Nephron (organoid): ENCODE measurements around the gene RAET1L.
"Not testable (repeated sequence)": the region's sequence is repeated elsewhere in the genome, so short reads cannot be mapped to it uniquely, and the experiment has no call there.

Experiments used
- H3K27ac Mint-ChIP-seq, 3 experiments: 2 replicates each; pipeline ENCODE4 v1.8.0; 2020; ENCODE audit warnings: mixed read lengths in 3 of 3, mild to moderate bottlenecking in 2 of 3, moderate library complexity in 1 of 3
- H3K27me3 Mint-ChIP-seq: 2 replicates; pipeline ENCODE4 v1.8.0; 2021; ENCODE audit warnings: low read depth, mild to moderate bottlenecking, moderate library complexity, mixed read lengths
- H3K36me3 Mint-ChIP-seq: 2 replicates; pipeline ENCODE4 v1.8.0; 2020; ENCODE audit warnings: low read depth, mixed read lengths
- H3K4me1 Mint-ChIP-seq: 2 replicates; pipeline ENCODE4 v1.8.0; 2020; ENCODE audit warnings: mixed read lengths
- H3K4me3 Mint-ChIP-seq, 3 experiments: 2 replicates each; pipeline ENCODE4 v1.8.0; 2020; ENCODE audit warnings: mild to moderate bottlenecking in 3 of 3, mixed read lengths in 3 of 3, moderate library complexity in 2 of 3
- H3K9me3 Mint-ChIP-seq: 2 replicates; pipeline ENCODE4 v1.8.0; 2020; ENCODE audit warnings: mixed read lengths
- CTCF ChIP-seq, 3 experiments: fragments of 200-600 bp; sonication (generic); IDR thresholded peaks; one replicate each; pipeline ENCODE4 v1.5.0; 2021; ENCODE audit warnings: antibody characterized with exemption in 3 of 3; ENCODE audit not compliant: unreplicated experiment in 3 of 3

Gene RAET1L

GRCh38 chr6:150001295-150002008 lies 23.9 kb downstream of the RAET1L start:
- TF ChIP-seq CTCF (IDR thresholded peaks at IDR 0.05; ENCODE audit: unreplicated experiment in 3 of 3): no peak
- H3K9me3 Mint-ChIP-seq: peaks cover 3% of the 10 kb centered on the region
- no peaks in the 10 kb centered on the region for H3K4me1 Mint-ChIP-seq
- H3K27ac Mint-ChIP-seq: no peak overlapping the region
- peaks cover 97% of the 10 kb centered on the region for H3K27me3 Mint-ChIP-seq
- no peak overlapping the region for H3K4me3 Mint-ChIP-seq
- no peaks in the 10 kb centered on the region for H3K36me3 Mint-ChIP-seq

- no peaks in the 10 kb centered on the region for H3K36me3 Mint-ChIP-seq
- no peak for TF ChIP-seq CTCF (IDR thresholded peaks at IDR 0.05; ENCODE audit: unreplicated experiment in 3 of 3)
These were observed 25.7 kb downstream of the RAET1L start for GRCh38 chr6:149999636-150000035.

DNA sequence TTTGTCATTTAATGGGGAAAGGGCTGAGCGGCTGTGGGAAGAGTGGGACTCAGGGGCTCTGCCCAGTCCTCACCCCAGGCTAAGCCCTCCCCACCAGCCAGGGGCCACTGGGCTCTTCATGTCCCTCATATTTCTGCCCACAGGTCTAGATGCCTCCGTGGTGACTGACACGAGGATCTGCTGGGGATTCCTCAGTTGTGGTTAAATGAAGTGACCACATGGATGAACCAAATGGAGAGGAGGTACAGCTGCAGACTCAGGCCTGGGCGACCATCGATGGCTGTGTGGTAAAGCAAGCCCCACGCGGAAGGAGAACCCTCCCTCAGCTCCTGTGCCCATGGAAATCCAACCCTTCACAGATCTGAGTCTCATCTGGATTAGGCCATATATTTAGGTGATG lies 29.4 kb downstream of the RAET1L start:
- Mint-ChIP-seq H3K36me3 (no peaks in the 10 kb centered on the region), H3K4me1 (no peaks in the 10 kb centered on the region), H3K27me3 (peaks cover 99% of the 10 kb centered on the region), H3K4me3 (no peak overlapping the region), H3K9me3 (peaks cover 8% of the 10 kb centered on the region), H3K27ac (no peak overlapping the region)
- TF ChIP-seq CTCF (IDR thresholded peaks at IDR 0.05; ENCODE audit: unreplicated experiment in 3 of 3): no peak

More at GRCh38 chr6:149999636-150000035, 25.7 kb downstream of the RAET1L start:
- peaks cover 97% of the 10 kb centered on the region for H3K27me3 Mint-ChIP-seq
- H3K4me3 Mint-ChIP-seq: no peak overlapping the region
- no peak overlapping the region for H3K27ac Mint-ChIP-seq
- H3K4me1 Mint-ChIP-seq: no peaks in the 10 kb centered on the region
- H3K9me3 Mint-ChIP-seq: peaks cover 3% of the 10 kb centered on the region

DNA sequence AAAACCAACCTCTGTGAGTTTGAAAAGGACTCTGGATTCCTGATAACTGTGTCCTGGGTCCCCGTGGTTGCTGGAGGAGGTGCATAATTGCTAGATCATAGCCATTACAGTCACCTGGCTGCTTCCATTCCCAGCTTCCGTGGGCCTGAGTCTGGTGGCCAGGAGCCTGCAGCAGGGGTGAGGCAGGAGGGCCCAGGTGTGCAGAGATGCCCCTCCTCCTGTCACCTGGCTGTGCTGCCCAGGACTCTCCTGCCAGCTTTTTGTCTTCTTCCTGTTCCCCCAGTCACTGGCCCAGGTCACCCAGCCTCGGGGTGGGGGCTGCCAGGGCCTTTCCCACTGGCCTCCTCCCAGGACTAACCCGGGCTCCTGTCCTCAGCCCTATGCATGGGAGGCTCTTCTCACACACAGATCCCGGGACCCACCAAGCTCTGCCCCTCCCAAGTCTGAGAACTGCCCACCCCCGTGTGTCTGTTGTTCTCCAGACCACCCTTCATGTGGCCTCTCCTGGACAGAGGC lies 30.0 kb downstream of the RAET1L start:
- peaks cover 11% of the 10 kb centered on the region for H3K9me3 Mint-ChIP-seq
- peaks cover 4% of the 10 kb centered on the region for H3K4me1 Mint-ChIP-seq
- TF ChIP-seq CTCF (IDR thresholded peaks at IDR 0.05; ENCODE audit: unreplicated experiment in 3 of 3): no peak
- H3K4me3 Mint-ChIP-seq: no peak overlapping the region
- no peaks in the 10 kb centered on the region for H3K36me3 Mint-ChIP-seq
- H3K27ac Mint-ChIP-seq: no peak overlapping the region
- peaks cover 99% of the 10 kb centered on the region for H3K27me3 Mint-ChIP-seq

GRCh38 chr6:149991838-149992237 lies 33.5 kb downstream of the RAET1L start:
- TF ChIP-seq CTCF (IDR thresholded peaks at IDR 0.05; ENCODE audit: unreplicated experiment in 3 of 3): no peak
- H3K36me3 Mint-ChIP-seq: no peaks in the 10 kb centered on the region
- H3K9me3 Mint-ChIP-seq: peaks cover 37% of the 10 kb centered on the region
- H3K4me3 Mint-ChIP-seq: no peak overlapping the region
- peaks cover 100% of the 10 kb centered on the region for H3K27me3 Mint-ChIP-seq
- H3K4me1 Mint-ChIP-seq: peaks cover 11% of the 10 kb centered on the region
- H3K27ac Mint-ChIP-seq: no peak overlapping the region

GRCh38 chr6:149991472-149991795 lies 33.9 kb downstream of the RAET1L start:
- Mint-ChIP-seq H3K4me1 (peaks cover 11% of the 10 kb centered on the region), H3K9me3 (peaks cover 37% of the 10 kb centered on the region), H3K4me3 (peak overlapping the region in 2 of 3 experiments; percentile 20 to 38), H3K27me3 (peaks cover 100% of the 10 kb centered on the region)
- H3K27ac Mint-ChIP-seq, H3K36me3 Mint-ChIP-seq: not testable (repeated sequence)
